ENCODE results near the gene SLC32A1.

The SLC32A1 gene

GRCh38 chr20:38752029-38752428, 27.7 kb downstream of the SLC32A1 start:
- no peak for DNase-seq
- Histone ChIP-seq H3K4ac (ENCODE audit: low read depth in 1 of 2, low read length in 2 of 2) (no peak overlapping the region), H2AFZ (ENCODE audit: low read depth, low read length) (no peak overlapping the region), H3K18ac (ENCODE audit: low read depth in 1 of 2, low read length in 2 of 2) (no peak overlapping the region), H3K9ac (ENCODE audit: low read length) (no peak overlapping the region), H2BK120ac (ENCODE audit: low read depth, low read length) (no peak overlapping the region), H3K23ac (ENCODE audit: low read length in 2 of 2) (no peak overlapping the region), H2BK12ac (ENCODE audit: low read length in 2 of 2) (no peak overlapping the region), H3K9me3 (ENCODE audit: control insufficient read depth, low read length) (no peaks in the 10 kb centered on the region), H2BK5ac (ENCODE audit: low read depth, low read length, poor library complexity, severe bottlenecking) (no peak overlapping the region), H3K4me2 (ENCODE audit: low read length, poor library complexity, severe bottlenecking) (no peak overlapping the region), H3K14ac (ENCODE audit: low read length in 2 of 2) (no peak overlapping the region), H2BK15ac (ENCODE audit: low read depth, poor library complexity, severe bottlenecking) (no peak overlapping the region), H3K4me1 (ENCODE audit: control insufficient read depth, insufficient read depth, low read depth, low read length) (peaks cover 5% of the 10 kb centered on the region), H2AK5ac (ENCODE audit: low read length, severe bottlenecking) (no peak overlapping the region), H3K79me1 (replicated peaks; ENCODE audit: low read length, poor library complexity, severe bottlenecking) (peaks cover 26% of the 10 kb centered on the region), H4K8ac (ENCODE audit: low read length) (no peak overlapping the region), H3K27ac (ENCODE audit: low read length, poor library complexity, severe bottlenecking) (no peak overlapping the region), H4K91ac (ENCODE audit: low read length) (no peak overlapping the region), H3K4me3 (ENCODE audit: insufficient read depth in 1 of 2, low read depth in 1 of 2, low read length in 2 of 2) (no peak overlapping the region), H3K27me3 (ENCODE audit: control insufficient read depth in 1 of 2, insufficient read depth in 1 of 2, low read length in 2 of 2) (no peaks in the 10 kb centered on the region), H3K36me3 (ENCODE audit: control insufficient read depth in 1 of 2, insufficient read depth in 2 of 2, low read depth in 1 of 2, low read length in 2 of 2) (peaks cover 21 to 40% of the 10 kb centered on the region in 2 experiments)
- WGBS, result 97% methylated on average over 3 of the region's 4 CpGs

- H3K9me3 ChIP-seq (ENCODE audit: control insufficient read depth, low read length), result no peaks in the 10 kb centered on the region
- H4K91ac ChIP-seq (ENCODE audit: low read length), result no peak overlapping the region
- H2AK5ac ChIP-seq (ENCODE audit: low read length, severe bottlenecking), result no peak overlapping the region
- no peak overlapping the region for H2AFZ ChIP-seq (ENCODE audit: low read depth, low read length)
- no peak overlapping the region for H3K4me2 ChIP-seq (ENCODE audit: low read length, poor library complexity, severe bottlenecking)
- peaks cover 15% of the 10 kb centered on the region for H3K79me1 ChIP-seq (replicated peaks; ENCODE audit: low read length, poor library complexity, severe bottlenecking)
- no peak overlapping the region for H3K14ac ChIP-seq (ENCODE audit: low read length in 2 of 2)
- no peak overlapping the region for H3K9ac ChIP-seq (ENCODE audit: low read length)
- no peak for DNase-seq
- no peak overlapping the region for H4K8ac ChIP-seq (ENCODE audit: low read length)
- H3K27ac ChIP-seq (ENCODE audit: low read length, poor library complexity, severe bottlenecking), result no peak overlapping the region
- no peak overlapping the region for H2BK5ac ChIP-seq (ENCODE audit: low read depth, low read length, poor library complexity, severe bottlenecking)
- no peak overlapping the region for H3K4me3 ChIP-seq (ENCODE audit: insufficient read depth in 1 of 2, low read depth in 1 of 2, low read length in 2 of 2)
- H3K27me3 ChIP-seq (ENCODE audit: control insufficient read depth in 1 of 2, insufficient read depth in 1 of 2, low read length in 2 of 2), result no peaks in the 10 kb centered on the region
- peaks cover 24 to 65% of the 10 kb centered on the region in 2 experiments for H3K36me3 ChIP-seq (ENCODE audit: control insufficient read depth in 1 of 2, insufficient read depth in 2 of 2, low read depth in 1 of 2, low read length in 2 of 2)
- no peak overlapping the region for H2BK12ac ChIP-seq (ENCODE audit: low read length in 2 of 2)
- 94% methylated on average over 12 of the region's 13 CpGs for WGBS
- H3K4me1 ChIP-seq (ENCODE audit: control insufficient read depth, insufficient read depth, low read depth, low read length), result no peaks in the 10 kb centered on the region
- no peak overlapping the region for H3K4ac ChIP-seq (ENCODE audit: low read depth in 1 of 2, low read length in 2 of 2)
- H2BK120ac ChIP-seq (ENCODE audit: low read depth, low read length), result no peak overlapping the region
- H2BK15ac ChIP-seq (ENCODE audit: low read depth, poor library complexity, severe bottlenecking), result no peak overlapping the region
- no peak overlapping the region for H3K23ac ChIP-seq (ENCODE audit: low read length in 2 of 2)
- no peak overlapping the region for H3K18ac ChIP-seq (ENCODE audit: low read depth in 1 of 2, low read length in 2 of 2)
These were observed 30.6 kb downstream of the SLC32A1 start for GRCh38 chr20:38754924-38755323.

- Histone ChIP-seq H3K9me3 (ENCODE audit: control insufficient read depth, low read length) (no peaks in the 10 kb centered on the region), H4K8ac (ENCODE audit: low read length) (no peak overlapping the region), H2AFZ (ENCODE audit: low read depth, low read length) (no peak overlapping the region), H3K4ac (ENCODE audit: low read depth in 1 of 2, low read length in 2 of 2) (no peak overlapping the region), H2BK5ac (ENCODE audit: low read depth, low read length, poor library complexity, severe bottlenecking) (no peak overlapping the region), H3K4me2 (ENCODE audit: low read length, poor library complexity, severe bottlenecking) (no peak overlapping the region), H3K27me3 (ENCODE audit: control insufficient read depth in 1 of 2, insufficient read depth in 1 of 2, low read length in 2 of 2) (no peaks in the 10 kb centered on the region), H3K18ac (ENCODE audit: low read depth in 1 of 2, low read length in 2 of 2) (no peak overlapping the region), H4K91ac (ENCODE audit: low read length) (no peak overlapping the region), H3K36me3 (ENCODE audit: control insufficient read depth in 1 of 2, insufficient read depth in 2 of 2, low read depth in 1 of 2, low read length in 2 of 2) (peaks cover 25 to 70% of the 10 kb centered on the region in 2 experiments), H3K27ac (ENCODE audit: low read length, poor library complexity, severe bottlenecking) (no peak overlapping the region), H2BK120ac (ENCODE audit: low read depth, low read length) (no peak overlapping the region), H3K4me3 (ENCODE audit: insufficient read depth in 1 of 2, low read depth in 1 of 2, low read length in 2 of 2) (no peak overlapping the region), H3K4me1 (ENCODE audit: control insufficient read depth, insufficient read depth, low read depth, low read length) (no peaks in the 10 kb centered on the region), H3K9ac (ENCODE audit: low read length) (no peak overlapping the region), H3K23ac (ENCODE audit: low read length in 2 of 2) (no peak overlapping the region), H2BK15ac (ENCODE audit: low read depth, poor library complexity, severe bottlenecking) (no peak overlapping the region), H2AK5ac (ENCODE audit: low read length, severe bottlenecking) (no peak overlapping the region), H3K14ac (ENCODE audit: low read length in 2 of 2) (no peak overlapping the region), H2BK12ac (ENCODE audit: low read length in 2 of 2) (no peak overlapping the region), H3K79me1 (replicated peaks; ENCODE audit: low read length, poor library complexity, severe bottlenecking) (peaks cover 12% of the 10 kb centered on the region)
- WGBS, result 69% methylated on average over 6 of the region's 6 CpGs
- DNase-seq, result no peak
These were observed 31.1 kb downstream of the SLC32A1 start for GRCh38 chr20:38755324-38755910.

- 78% methylated on average over 4 of the region's 7 CpGs for WGBS
- no peak for DNase-seq
- Histone ChIP-seq H3K9ac (ENCODE audit: low read length) (no peak overlapping the region), H3K4ac (ENCODE audit: low read depth in 1 of 2, low read length in 2 of 2) (no peak overlapping the region), H3K23ac (ENCODE audit: low read length in 2 of 2) (no peak overlapping the region), H4K8ac (ENCODE audit: low read length) (no peak overlapping the region), H2BK15ac (ENCODE audit: low read depth, poor library complexity, severe bottlenecking) (no peak overlapping the region), H2AFZ (ENCODE audit: low read depth, low read length) (no peak overlapping the region), H3K14ac (ENCODE audit: low read length in 2 of 2) (no peak overlapping the region), H3K27ac (ENCODE audit: low read length, poor library complexity, severe bottlenecking) (no peak overlapping the region), H2BK5ac (ENCODE audit: low read depth, low read length, poor library complexity, severe bottlenecking) (no peak overlapping the region), H2AK5ac (ENCODE audit: low read length, severe bottlenecking) (no peak overlapping the region), H3K36me3 (ENCODE audit: control insufficient read depth in 1 of 2, insufficient read depth in 2 of 2, low read depth in 1 of 2, low read length in 2 of 2) (peaks cover 31 to 81% of the 10 kb centered on the region in 2 experiments), H3K4me2 (ENCODE audit: low read length, poor library complexity, severe bottlenecking) (no peak overlapping the region), H3K79me1 (replicated peaks; ENCODE audit: low read length, poor library complexity, severe bottlenecking) (peaks cover 6% of the 10 kb centered on the region), H3K4me1 (ENCODE audit: control insufficient read depth, insufficient read depth, low read depth, low read length) (no peaks in the 10 kb centered on the region), H3K4me3 (ENCODE audit: insufficient read depth in 1 of 2, low read depth in 1 of 2, low read length in 2 of 2) (no peak overlapping the region), H3K27me3 (ENCODE audit: control insufficient read depth in 1 of 2, insufficient read depth in 1 of 2, low read length in 2 of 2) (no peaks in the 10 kb centered on the region), H3K18ac (ENCODE audit: low read depth in 1 of 2, low read length in 2 of 2) (no peak overlapping the region), H2BK120ac (ENCODE audit: low read depth, low read length) (no peak overlapping the region), H3K9me3 (ENCODE audit: control insufficient read depth, low read length) (no peaks in the 10 kb centered on the region), H4K91ac (ENCODE audit: low read length) (no peak overlapping the region), H2BK12ac (ENCODE audit: low read length in 2 of 2) (no peak overlapping the region)
These were observed 33.0 kb downstream of the SLC32A1 start for GRCh38 chr20:38757145-38757775.
